GM21360 (cell line): Measurements from ENCODE around the gene MUC5AC.
"Not testable (repeated sequence)": the region's sequence is repeated elsewhere in the genome, so short reads cannot be mapped to it uniquely, and the experiment has no call there.

Experiments
- ATAC-seq: cut with Tn5 transposase; IDR thresholded peaks from one replicate; pipeline ENCODE4 v1.9.1; 2021; ENCODE audit warnings: mild to moderate bottlenecking, moderate library complexity; ENCODE audit not compliant: unreplicated experiment

The MUC5AC gene

DNA sequence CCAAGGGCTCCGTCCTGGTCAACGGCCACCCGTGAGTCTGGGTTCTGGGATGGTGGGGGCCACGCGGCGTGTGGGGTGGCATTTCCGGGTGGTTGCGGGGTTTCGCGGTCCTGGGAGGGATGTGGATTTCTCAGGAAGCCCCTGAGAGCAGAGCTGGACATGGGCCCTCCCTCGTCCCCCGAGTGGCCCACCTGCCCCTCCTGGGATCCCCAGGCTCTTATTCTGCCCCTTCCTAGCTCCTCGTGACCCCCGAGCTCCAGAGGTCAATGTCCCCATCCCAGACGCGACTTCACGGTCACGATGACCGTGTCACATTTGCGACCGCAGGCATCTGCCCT is 4.4 kb downstream of the MUC5AC start:
- no peak for ATAC-seq

DNA sequence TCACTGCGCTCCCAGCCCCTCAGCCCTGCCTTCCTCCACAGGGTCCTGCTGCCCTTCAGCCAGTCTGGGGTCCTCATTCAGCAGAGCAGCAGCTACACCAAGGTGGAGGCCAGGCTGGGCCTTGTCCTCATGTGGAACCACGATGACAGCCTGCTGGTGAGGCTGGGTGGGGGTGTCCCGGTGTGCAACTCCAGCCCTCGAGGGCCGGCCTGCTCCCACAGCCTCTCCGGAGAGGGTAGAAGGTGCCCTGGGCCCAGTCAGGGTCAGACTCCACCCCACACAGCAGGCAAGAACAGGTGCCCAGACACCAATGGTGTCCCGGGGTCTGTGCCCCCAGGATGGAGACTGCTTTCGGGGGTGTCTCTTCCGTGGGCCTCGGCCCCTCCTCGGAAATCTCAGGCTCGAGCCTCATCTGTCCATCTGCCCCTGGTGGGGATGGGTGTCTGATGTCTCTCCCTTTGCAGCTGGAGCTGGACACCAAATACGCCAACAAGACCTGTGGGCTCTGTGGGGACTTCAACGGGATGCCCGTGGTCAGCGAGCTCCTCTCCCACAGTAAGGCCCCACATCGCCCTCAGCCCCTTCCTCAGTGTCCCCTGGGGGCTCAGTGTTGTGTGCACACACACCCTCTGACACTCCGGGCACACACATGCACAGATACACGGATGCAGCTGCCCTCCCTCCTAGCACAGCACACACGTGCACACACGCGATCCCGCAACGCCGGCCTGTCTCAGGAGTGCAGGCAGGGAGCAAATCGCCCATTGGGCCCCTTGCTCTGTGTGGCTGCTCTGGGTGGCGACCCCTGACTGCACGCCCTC is 4.9 kb downstream of the MUC5AC start:
- ATAC-seq, result no peak

- ATAC-seq, result no peak
Observed at GRCh38 chr11:1163321-1163910, 5.7 kb downstream of the MUC5AC start.

- ATAC-seq, result no peak
Observed at GRCh38 chr11:1163911-1164735, 6.4 kb downstream of the MUC5AC start.

DNA sequence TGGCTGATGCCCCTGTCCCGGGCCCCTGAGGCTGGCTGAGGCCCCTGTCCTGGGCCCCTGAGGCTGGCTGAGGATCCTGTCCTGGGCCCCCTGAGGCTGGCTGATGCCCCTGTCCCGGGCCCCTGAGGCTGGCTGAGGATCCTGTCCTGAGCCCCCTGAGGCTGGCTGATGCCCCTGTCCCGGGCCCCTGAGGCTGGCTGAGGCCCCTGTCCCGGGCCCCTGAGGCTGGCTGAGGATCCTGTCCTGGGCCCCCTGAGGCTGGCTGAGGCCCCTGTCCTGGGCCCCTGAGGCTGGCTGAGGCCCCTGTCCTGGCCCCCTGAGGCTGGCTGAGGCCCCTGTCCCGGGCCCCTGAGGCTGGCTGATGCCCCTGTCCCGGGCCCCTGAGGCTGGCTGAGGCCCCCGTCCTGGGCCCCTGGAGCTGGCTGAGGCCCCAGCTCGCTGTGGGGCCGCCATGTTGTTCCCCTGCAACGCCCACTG is 7.1 kb downstream of the MUC5AC start:
- not testable (repeated sequence) for ATAC-seq

- ATAC-seq, result no peak
Observed at GRCh38 chr11:1165256-1166041, 7.7 kb downstream of the MUC5AC start.

GRCh38 chr11:1167256-1167655 is 9.5 kb downstream of the MUC5AC start:
- ATAC-seq, result no peak

- no peak for ATAC-seq
Observed at GRCh38 chr11:1167751-1168231, 10.0 kb downstream of the MUC5AC start.

DNA sequence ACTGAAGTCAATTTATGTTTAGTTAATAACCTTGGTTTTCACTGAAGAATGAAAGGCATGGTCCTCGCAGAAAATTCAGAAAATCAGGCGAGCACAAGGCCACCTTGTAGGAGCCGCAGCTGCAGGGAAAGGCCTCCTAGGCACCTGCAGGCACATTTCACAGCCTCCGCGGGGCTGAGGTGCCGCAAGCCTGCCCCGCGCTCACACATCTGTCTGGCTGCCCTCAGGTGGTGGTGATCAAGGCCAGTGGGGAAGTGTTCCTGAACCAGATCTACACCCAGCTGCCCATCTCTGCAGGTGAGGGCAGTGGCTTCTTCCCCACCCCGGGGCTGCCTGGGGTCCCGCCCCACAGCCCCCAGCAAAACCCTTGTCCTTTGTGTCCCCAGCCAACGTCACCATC is 10.5 kb downstream of the MUC5AC start:
- no peak for ATAC-seq

GRCh38 chr11:1168721-1169161 is 11.0 kb downstream of the MUC5AC start:
- no peak for ATAC-seq

DNA sequence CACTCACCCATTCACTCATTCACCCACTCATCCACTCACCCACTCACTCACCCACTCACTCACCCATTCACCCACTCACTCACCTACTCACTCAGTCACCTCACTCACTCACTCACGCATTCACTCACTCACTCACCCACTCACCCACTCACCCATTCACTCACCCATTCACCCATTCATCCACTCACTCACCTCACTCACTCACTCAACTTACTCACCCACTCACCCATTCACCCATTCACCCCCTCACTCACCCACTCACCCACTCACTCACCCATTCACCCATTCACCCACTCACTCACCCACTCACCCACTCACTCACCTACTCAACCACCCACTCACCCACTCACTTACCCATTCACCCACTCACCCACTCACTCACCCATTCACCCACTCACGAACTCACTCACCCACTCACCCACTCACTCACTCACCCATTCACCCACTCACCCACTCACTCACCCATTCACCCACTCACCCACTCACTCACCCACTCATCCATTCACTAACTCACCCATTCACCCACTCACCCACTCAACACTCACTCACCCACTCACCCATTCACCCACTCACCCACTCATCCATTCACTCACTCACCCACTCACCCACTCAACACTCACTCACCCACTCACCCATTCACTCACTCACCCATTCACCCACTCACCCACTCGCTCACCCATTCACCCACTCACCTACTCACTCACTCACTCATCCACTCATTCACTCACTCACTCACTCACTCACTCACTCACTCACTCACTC is 13.7 kb downstream of the MUC5AC start:
- ATAC-seq, result no peak

GRCh38 chr11:1171985-1172728 is 14.4 kb downstream of the MUC5AC start:
- no peak for ATAC-seq

DNA sequence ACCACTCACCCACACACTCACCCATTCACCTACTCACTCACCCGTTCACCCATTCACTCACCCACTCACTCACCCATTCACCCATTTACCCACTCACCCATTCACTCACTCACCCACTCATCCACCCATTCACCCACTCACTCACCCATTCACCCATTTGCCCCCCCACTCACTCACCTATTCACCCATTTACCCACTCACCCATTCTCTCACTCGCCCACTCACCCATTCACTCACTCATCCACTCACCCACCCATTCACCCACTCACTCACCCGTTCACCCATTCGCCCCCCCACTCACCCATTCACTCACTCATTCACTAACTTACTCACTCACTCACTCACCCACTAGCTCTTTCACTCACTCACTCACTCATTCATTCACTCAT is 15.0 kb downstream of the MUC5AC start:
- no peak for ATAC-seq

- not testable (repeated sequence) for ATAC-seq
Observed at GRCh38 chr11:1173396-1173795, 15.6 kb downstream of the MUC5AC start.

- no peak for ATAC-seq
Observed at GRCh38 chr11:1174441-1175370, 17.0 kb downstream of the MUC5AC start.

DNA sequence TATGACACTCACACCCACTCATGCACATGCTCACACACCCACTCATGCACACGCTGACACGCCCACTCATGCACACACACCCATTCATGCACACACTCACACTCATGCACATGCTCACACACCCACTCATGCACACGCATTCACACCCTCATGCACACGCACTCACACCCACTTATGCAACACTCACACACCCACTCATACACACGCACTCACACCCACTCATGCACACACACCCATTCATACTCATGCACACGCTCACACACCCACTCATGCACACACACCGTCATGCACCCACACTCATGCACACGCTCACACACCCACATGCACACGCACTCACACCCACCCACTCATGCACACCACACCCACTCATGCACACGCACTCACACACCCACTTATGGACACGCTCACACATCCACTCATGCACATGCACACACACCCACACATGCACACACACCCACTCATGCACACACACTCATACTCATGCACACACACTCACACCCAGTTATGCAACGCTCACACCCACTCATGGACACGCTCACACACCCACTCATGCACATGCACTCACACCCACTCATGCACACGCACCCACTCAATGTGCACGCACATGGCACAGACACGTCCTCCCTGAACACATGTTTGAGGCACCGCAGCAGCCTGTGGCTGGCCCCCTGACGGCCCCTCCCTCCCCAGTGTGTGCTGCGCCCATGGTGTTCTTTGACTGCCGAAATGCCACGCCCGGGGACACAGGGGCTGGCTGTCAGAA is 17.9 kb downstream of the MUC5AC start:
- ATAC-seq, result no peak

DNA sequence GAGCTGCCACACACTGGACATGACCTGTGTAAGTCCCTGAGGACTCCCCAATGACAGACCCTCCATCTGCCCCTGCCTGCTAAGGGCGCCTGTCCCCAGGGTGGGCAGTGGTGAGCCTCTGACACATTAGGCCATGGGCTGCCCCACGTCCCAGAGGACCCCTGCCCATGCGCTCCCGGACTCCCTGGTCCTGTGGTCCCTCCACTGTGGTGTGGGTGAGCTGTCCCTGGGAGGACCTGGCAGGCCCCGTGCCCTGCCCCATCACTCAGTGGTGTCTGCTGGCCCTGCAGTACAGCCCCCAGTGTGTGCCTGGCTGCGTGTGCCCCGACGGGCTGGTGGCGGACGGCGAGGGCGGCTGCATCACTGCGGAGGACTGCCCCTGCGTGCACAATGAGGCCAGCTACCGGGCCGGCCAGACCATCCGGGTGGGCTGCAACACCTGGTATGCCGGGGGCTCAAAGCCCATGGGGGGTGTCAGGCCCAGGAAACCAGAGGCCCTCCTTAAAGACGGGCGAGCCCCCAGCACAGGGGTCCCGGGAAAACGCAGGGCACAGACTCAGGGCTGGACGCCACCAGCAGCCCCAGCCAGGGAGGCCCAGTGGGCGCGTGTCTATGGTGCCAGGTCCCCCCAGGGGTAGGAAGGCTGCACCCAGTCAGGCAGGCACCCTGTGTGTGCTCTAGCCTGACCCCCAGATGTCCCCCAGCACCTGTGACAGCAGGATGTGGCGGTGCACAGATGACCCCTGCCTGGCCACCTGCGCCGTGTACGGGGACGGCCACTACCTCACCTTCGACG is 18.7 kb downstream of the MUC5AC start:
- no peak for ATAC-seq
